ENCODE results near the gene RASD2. TPM values are rescaled to one million over a fixed set of nuclear protein-coding genes. Genes with fewer than 3 reads are reported as not detected.

RASD2 gene
- total RNA-seq, 1 experiment from 2014 or later: 2.4 TPM

GRCh38 chr22:35601013-35601580 lies 60.5 kb downstream of the RASD2 start:
- DNase-seq (ENCODE audit: low read depth, low spot score) (no peak), ATAC-seq (no peak)
- no TSS peak for BruUV-seq (replicated peaks)
- Histone ChIP-seq H3K4me1 (ENCODE audit: control insufficient read depth in 1 of 2, insufficient read depth in 2 of 2, low read length in 2 of 2) (peaks cover 6 to 21% of the 10 kb centered on the region in 2 experiments; a peak in 3 of 4 replicates), H3K9me2 (ENCODE audit: insufficient read depth) (no peaks in the 10 kb centered on the region), H2AFZ (ENCODE audit: low read depth, low read length, poor library complexity, severe bottlenecking) (no peak overlapping the region), H3K4me3 (replicated peaks in 1 of 2; ENCODE audit: low read depth in 1 of 2, low read length in 2 of 2) (no peak overlapping the region), H3K9ac (ENCODE audit: low read length) (no peak overlapping the region), H4K20me1 (ENCODE audit: insufficient read depth) (no peaks in the 10 kb centered on the region), H3K4me2 (ENCODE audit: low read length) (no peak overlapping the region), H3K36me3 (ENCODE audit: control insufficient read depth in 1 of 2, insufficient read depth in 2 of 2, low read length in 2 of 2) (no peaks in the 10 kb centered on the region), H3K9me3 (ENCODE audit: control insufficient read depth in 1 of 2, insufficient read depth in 1 of 2, low read depth in 1 of 2, low read length in 2 of 2) (no peaks in the 10 kb centered on the region), H3K79me2 (ENCODE audit: insufficient read depth, low read length) (no peaks in the 10 kb centered on the region), H3K27ac (ENCODE audit: low read depth, low read length) (no peak overlapping the region), H3K27me3 (ENCODE audit: insufficient read depth, low read length) (no peaks in the 10 kb centered on the region)
- intact Hi-C loops (cut with micrococcal nuclease): no loop called here
- ChIA-PET CTCF (no interaction called here), POLR2A (no interaction called here), RAD21 (ENCODE audit: low non-redundant PET in 1 of 2, low total read pairs in 2 of 2, uncharacterized antibody in 2 of 2, unreplicated experiment in 2 of 2) (no interaction called here)
- TF ChIP-seq YY1 (IDR thresholded peaks at IDR 0.05; ENCODE audit: extremely low read depth, insufficient replicate concordance, low read depth, low read length) (no peak), ZFX (IDR thresholded peaks at IDR 0.05) (no peak), FOSL1 (IDR thresholded peaks at IDR 0.05; ENCODE audit: low read depth) (no peak), ZNF274 (IDR thresholded peaks at IDR 0.05; ENCODE audit: low read depth, low read length) (no peak), SIN3A (IDR thresholded peaks at IDR 0.05; ENCODE audit: low read depth) (no peak), SP1 (IDR thresholded peaks at IDR 0.05; ENCODE audit: low read depth) (no peak), ELF1 (IDR thresholded peaks at IDR 0.05; ENCODE audit: borderline replicate concordance, low read depth) (no peak), RAD21 (IDR thresholded peaks at IDR 0.05; ENCODE audit: low read depth) (no peak), CBX3 (IDR thresholded peaks at IDR 0.05; ENCODE audit: low read depth) (no peak), ATF3 (IDR thresholded peaks at IDR 0.05) (no peak), TCF7L2 (IDR thresholded peaks at IDR 0.05; ENCODE audit: borderline replicate concordance, extremely low read depth, insufficient read depth, insufficient read length) (no peak), REST (IDR thresholded peaks at IDR 0.05; ENCODE audit: low read depth) (no peak), EZH2phosphoT487 (IDR thresholded peaks at IDR 0.05; ENCODE audit: borderline replicate concordance) (no peak), CTCF (IDR thresholded peaks at IDR 0.05 in 2 of 3, conservative IDR thresholded peaks at IDR 0.05 in 1 of 3; ENCODE audit: borderline replicate concordance in 1 of 3, insufficient read depth in 1 of 3, low read depth in 2 of 3, low read length in 2 of 3) (no peak), JUND (IDR thresholded peaks at IDR 0.05) (no peak), POLR2AphosphoS5 (IDR thresholded peaks at IDR 0.05; ENCODE audit: low read depth, low read length) (no peak), CEBPB (IDR thresholded peaks at IDR 0.05; ENCODE audit: low read depth) (no peak)

Measured in HCT116 (cell line).